ENCODE results near the gene WDR36.

DNA sequence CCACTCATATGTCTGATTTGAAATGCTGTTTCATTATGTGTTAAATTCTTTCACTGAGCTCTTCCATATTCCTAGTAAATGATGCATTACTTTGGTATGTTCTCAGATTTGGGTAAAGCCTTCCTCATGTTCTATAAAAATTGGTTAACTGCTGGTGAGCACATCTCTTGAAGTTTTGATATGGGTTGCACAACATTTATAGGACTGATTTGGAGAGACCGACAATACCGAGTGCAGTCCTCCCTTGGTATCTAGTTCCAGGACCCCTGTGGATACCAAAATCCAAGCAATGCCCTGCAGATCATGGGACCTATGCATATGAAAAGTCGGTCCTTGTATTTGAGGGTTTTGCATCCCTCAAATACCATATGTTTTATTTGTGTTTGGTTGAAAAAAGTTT lies 37.8 kb downstream of the WDR36 start:
- TF ChIP-seq CTCF (IDR thresholded peaks at IDR 0.05) (no peak), POLR2A (IDR thresholded peaks at IDR 0.05) (no peak)

All from body of pancreas (tissue), 4 donors.